ENCODE results near the gene GALNT6. TPM values are rescaled to one million over a fixed set of nuclear protein-coding genes. Genes with fewer than 3 reads are reported as not detected.
"Not testable (repeated sequence)": the region's sequence is repeated elsewhere in the genome, so short reads cannot be mapped to it uniquely, and the experiment has no call there.

The GALNT6 gene
- total RNA-seq, 2 donors from 2014 or later: 8.0 to 9.7 TPM

DNA sequence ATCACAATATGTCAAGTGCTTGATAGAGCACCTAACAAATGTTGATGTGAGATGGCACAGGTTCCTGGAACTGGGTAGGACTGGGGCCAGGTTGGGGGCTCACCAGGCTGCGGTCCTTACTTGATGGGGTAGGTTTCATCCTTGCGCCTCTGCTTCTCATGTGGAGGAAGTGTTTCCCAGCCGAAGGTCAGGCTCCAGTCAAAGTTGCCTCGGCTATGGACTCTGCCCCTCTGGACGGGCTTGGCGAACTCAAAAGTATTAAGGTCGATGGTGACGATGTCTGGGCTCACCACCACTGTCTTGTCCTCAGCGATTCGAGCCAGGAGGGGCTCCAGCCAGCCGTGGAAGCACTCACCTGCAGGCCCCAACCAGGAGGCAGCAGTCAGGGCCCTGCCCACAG lies 27.2 kb downstream of the GALNT6 start:
- no peak for DNase-seq (ENCODE audit: low spot score)
- intact Hi-C loops (cut with DNase I): no loop called here

DNA sequence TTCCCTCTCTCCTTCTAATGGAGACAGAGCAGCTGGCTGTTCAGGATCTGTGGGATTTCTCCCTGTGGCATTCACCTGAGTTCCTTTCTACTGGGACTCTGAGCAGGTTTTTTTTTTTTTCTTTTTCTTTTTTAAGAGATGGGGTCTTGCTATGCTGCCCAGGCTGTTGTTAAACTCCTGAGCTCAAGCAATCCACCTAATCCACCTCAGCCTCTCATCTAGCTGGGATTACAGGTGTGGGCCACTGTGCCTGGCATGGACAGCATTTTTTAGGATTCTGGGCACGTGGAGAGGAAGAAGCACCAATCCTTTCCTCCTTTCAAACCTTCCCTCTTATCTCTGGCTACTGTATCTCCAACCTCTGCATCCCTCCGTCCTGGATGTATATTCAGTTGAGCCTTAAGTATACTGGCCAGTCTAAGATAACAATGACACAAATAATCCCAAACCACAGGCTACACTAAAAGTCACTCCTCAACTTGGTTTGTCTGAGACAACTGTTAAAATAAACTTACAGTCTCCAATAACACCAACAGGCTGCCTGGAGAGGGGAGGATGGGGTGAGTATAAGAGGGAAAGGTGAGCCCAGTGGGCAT lies 28.4 kb downstream of the GALNT6 start:
- DNase-seq (ENCODE audit: low spot score): no peak
- intact Hi-C loops (cut with DNase I): no loop called here

DNA sequence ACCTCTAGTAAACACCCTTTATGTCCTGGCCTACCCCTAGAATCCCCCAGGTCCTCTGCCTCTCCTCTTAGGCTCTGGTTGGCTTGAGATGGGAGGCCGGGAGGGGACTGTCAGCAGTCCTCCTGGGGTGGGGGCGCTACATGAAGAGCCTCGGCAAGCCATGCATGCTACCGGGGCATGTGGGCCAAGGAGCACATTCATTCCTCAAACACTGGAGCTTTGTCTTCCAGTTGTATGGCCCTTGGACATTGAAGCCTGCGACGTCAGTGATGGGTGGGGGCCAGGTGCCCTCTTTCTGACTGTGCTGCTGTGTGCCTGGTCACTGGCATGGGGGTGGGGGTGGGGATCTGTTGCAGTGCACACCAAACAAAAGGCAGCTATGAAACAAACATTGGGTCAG lies 28.9 kb downstream of the GALNT6 start:
- intact Hi-C loops (cut with DNase I): no loop called here
- DNase-seq (ENCODE audit: low spot score): no peak

DNA sequence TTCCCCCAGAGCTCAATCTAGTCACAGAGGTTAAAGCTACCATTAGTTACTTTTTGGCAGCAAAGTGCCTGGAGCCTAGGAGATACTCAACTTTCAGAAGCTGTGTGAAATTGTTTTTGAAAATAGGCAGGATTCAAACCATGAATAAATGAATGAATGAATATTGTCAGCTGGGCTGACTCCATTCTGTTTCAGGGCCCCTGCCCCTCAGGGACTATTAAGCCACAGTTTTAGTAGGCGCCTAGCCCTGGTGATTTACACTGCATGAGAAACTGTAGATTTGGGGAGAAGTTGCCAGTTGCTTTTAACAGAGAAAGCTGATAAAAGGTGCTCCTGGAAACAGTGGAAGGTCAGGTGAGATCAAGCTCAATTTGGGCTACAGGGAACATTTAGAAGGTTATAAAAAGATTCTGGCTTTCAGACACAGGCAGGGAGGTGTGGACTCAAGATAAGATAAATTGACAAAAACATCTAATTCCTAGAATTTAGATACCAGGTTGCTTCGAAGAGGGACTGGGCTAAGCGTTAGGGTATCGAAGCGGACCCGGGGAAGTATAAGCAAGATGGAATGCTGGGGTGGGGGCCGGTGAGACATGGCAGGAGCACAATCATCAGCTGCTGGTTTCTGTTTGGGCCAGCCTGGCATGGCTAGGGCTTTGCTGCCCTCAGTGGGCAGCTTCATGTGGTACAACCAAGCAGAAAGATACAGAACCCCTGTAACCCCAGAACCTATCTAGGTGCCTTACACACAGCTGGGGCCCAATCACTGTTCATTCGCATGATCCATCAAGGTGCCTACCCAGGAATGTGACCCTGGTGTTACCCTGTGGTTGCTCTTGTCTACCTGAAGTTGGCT lies 29.8 kb downstream of the GALNT6 start:
- DNase-seq (ENCODE audit: low spot score): no peak
- intact Hi-C loops (cut with DNase I): no loop called here

DNA sequence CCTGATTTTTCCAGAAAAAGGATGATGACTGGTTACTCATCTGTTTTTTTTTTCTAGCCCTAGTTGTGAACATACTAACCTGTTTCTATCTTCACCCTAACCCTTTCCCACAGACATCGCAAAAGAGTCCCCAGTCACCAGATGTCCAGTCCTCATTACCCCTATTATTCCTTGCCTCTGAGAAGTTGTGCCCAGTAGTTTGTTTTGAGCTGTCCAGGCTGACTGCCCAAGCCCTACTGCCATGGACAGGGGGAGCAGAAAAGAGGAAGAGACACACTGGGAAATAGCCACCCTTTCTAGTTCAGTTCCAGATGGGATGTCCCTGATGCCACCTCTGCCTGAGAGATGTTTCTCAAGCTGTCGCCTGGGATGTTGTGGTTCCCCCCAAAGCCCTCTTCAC lies 30.9 kb downstream of the GALNT6 start:
- intact Hi-C loops (cut with DNase I): no loop called here
- no peak for DNase-seq (ENCODE audit: low spot score)

DNA sequence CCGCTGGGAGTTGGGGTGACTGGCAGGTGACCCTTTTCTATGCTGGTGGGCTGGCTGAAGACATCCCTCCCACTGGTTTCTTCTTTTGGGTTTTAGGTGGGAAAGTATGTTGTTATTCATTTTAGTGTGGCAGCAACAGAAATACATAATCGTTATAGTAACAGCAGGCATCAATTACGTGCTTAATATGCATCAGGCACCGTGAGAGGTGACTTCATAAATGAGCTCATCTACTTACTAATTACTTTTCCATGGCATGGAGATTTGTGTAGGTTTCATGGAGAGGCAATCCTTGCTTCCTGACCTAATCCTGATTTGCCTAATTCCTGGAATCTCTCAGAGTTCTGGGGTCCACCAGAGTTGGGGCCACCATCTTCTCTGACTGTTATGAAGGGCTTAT lies 31.4 kb downstream of the GALNT6 start:
- DNase-seq (ENCODE audit: low spot score): no peak
- intact Hi-C loops (cut with DNase I): no loop called here

DNA sequence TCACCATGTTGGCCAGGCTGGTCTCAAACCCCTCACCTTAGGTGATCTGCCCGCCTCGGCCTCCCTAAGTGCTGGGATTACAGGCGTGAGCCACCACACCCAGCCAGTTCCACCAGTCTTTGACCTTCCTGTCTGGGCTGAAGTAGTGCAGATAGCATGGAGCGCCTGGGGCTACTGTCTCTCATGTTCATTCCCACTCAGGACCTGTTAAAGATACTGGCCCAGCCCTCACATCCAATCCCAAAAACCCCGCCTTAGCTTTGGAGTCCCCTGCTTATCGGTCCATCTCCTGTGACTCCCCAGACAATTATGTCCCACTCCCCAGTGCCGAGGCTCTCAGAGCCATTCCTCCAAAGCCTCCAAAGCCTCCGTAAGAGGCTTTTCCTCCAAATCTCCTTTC lies 32.7 kb downstream of the GALNT6 start:
- intact Hi-C loops (cut with DNase I): no loop called here
- no peak for DNase-seq (ENCODE audit: low spot score)

DNA sequence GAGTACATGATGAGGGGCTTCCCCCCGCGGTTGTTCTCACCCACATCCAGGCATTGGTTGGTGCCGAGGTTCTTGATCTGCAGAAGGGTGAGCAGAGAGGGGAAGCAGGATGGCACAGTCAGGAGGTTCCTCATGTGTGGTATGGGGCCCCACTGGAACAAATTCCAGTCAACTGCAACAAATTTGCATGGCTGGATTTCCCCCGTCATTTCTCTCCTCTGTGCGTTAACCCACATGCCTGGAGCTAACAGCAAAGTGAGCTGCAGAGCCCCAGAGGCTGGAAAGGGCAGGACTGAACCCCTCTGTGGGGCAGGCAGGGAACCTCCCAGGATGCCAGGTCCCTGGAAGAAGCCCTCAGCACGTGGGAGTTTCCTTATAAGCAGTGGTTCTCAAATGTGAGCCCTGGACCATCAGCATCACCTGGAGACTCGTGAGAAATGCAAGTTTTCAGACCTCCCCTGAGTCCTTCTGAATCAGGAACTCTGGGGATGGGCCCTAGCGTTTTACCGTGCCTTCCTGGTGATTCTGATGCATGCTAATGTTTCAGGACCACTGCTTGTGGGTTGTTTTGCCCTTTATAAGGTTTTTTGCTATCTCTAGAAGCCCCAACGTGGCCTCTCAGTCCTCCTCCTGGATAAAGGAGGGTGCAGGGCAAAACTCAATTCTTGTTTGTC lies 33.7 kb downstream of the GALNT6 start:
- DNase-seq (ENCODE audit: low spot score): no peak
- intact Hi-C loops (cut with DNase I): no loop called here

DNA sequence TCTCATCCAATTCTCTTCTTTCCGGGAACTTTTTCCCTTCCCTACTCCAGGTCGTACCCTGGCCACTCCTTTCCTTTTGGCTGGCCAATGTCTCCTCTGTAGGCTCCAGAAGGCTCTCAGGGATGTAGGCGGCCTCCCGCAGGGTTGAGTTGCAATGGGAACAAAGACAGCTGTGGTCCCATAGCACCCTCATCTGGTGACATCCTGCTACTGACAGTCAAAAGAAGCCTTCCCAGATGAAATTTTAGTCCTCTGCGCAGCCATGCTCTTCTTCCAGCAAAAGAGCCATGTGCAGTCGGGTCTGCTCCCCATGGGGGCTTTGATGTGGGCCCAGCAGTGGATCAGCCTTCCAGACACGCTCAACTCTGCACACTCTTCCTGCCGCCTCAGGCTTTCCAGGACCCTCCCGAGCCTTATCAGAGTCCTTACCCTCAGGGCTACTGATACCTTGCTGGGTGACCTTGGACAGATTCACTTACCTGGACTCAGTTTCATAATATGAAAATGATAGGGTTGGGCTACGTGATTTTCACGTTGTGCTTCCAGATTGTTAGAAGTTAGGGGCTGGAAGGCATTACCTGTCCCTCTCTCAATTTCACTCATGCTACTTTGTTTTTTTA lies 39.2 kb downstream of the GALNT6 start:
- intact Hi-C loops (cut with DNase I): no loop called here
- DNase-seq (ENCODE audit: low spot score): no peak

DNA sequence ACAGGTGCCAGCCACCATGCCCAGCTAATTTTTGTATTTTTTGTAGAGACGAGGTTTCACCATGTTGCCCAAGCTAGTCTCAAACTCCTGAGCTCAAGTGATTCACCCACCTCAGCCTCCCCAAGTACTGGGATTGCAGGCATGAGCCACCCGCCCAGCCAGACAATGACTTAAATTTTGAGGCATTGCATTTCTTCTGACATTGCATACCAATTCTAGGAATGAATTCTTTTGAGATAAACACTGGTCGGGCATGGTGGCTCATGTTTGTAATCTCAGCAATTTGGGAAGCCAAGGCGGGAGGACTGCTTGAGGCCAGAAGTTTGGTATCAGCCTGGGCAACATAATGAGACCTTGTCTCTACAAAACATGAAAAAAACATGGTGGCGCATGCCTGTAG lies 42.2 kb downstream of the GALNT6 start:
- no peak for DNase-seq (ENCODE audit: low spot score)
- intact Hi-C loops (cut with DNase I): no loop called here

DNA sequence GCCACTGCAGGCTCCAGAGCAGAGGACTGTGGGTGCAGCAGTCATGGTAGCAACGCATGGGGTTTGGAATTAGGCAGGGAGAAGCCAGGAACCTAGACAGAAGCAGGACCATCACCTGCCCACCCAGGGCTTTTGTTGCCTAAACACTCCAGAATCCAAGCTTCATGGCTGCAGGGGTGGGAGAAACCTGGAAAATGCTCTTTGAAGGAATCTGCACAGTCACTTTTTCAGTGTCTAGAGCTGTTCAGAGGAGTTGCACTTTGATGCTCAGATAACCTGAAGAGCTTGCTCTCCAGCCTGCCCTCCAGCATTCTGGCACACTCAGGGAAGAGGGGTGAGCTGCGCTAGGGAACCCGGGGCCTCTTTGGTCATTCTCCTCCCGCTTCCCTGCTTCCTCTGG lies 43.1 kb downstream of the GALNT6 start:
- no peak for DNase-seq (ENCODE audit: low spot score)
- intact Hi-C loops (cut with DNase I): no loop called here

DNA sequence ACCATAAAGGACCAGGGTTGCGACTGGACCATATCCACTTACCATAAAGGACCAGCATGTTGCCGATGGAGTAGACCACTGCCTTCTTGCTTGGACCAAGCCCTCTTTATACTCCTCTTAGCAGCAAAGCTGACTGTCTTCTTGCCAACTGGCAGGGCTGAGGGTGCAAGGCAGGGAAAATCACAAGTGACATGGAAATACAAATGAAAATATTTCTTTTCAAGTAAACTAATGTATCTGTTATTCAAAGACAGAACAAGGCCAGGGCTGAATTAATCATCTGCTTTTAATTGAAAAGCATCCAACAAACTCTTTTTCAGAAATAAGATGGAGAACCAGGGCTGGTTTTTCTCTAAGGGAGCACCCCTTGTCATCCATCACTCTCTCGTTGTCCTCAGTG lies 44.6 kb downstream of the GALNT6 start, which contains the start of gene CELA1:
Gene CELA1 (minus strand): TSS at position 99 of the 400 bp plus-strand sequence. CDS start 41 bp downstream, at position 58.
- intact Hi-C loops (cut with DNase I): no loop called here
- no peak for DNase-seq (ENCODE audit: low spot score)

DNA sequence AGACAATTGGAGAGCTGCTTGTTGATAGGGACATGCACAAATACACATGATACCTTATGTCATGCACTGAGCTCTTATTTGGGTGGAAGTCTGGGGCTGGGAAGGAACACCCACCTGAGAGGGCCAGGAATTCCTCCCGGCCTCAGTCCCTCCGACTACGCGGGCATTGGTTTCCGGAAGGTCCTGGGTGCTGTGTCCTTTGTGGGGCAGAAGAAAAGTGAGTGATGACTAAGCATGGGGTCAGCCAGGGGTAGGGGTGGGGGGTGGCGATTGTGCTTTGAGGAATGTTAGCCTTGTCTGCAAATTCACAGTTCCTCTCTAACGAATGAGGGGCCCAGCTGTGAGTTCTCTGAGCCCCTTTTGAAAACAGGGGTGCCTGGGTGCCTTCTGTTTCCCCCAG lies 45.5 kb downstream of the GALNT6 start:
- no peak for DNase-seq (ENCODE audit: low spot score)
- intact Hi-C loops (cut with DNase I): no loop called here

DNA sequence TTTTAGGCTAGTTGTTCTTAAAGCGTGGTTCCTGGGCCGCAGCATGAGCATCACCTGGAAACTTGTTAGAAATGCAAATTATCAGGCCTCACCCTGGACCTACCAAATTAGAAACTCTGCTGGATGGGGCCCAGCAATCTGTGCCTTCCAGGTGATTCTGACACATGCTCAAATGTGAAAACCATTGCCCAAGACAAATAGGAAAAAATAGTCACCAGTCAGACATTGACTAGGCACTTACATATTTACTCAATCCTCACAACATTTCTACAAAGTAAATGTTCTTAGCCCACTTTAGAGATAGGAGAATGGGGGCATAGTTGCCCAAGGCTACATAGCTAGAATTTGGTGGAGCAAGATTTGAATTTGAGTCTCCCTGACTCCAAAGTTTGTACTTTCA lies 48.0 kb downstream of the GALNT6 start:
- intact Hi-C loops (cut with DNase I): no loop called here
- no peak for DNase-seq (ENCODE audit: low spot score)

DNA sequence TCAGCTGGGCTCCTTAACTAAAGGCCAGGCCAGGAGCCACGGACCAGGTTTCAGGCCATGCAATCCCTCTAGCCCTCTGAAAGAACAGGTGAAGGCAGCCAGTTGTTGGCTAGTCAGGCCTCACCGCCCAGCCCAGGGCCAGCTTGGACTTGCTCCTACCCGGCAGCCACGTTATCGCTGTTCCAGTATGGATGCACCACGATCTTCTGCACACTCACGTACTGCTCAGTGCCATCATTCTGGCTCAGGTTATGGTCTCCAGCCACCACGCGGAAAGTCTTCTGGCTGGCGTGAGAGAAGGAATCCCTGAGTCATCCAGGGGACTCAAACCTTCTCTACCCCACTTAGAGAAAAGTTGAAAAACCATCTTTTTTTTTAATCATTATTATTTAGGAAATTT lies 48.8 kb downstream of the GALNT6 start:
- intact Hi-C loops (cut with DNase I): no loop called here
- DNase-seq (ENCODE audit: low spot score): no peak

DNA sequence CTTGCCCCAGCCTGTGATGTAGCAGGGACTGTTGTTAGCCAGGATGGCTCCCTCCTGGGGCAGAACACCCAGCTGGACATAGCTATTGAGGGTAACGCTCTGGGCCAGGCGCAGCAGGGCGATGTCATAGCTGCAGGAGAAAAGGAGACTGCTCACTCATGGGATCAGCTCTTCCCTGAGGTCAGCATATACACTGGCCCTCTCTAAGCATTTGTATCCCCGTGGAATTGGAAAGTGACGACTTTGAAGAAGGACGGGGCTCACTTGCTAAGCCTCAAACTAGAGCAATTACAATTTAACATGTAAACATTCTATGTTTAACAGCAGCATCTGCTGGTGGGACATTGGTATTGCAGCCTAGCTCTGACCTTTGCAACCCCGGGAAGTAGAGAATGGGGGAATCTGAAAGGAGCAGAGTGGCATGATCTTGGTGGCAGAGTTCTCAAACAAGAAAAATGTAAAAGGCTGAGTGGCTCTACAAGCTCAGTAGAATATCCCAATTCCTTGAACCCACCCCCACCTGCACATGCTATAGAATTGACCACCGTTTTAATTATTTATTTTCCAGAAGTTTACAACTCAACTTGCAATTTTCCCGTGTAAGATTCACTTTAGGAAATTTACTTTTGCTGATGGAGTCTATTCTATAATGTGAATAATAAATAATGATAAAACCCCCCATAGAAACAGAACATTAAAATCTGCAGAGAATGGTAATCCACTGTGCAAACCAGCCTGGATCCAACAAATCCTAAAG lies 49.8 kb downstream of the GALNT6 start:
- intact Hi-C loops (cut with DNase I): no loop called here
- no peak for DNase-seq (ENCODE audit: low spot score)

DNA sequence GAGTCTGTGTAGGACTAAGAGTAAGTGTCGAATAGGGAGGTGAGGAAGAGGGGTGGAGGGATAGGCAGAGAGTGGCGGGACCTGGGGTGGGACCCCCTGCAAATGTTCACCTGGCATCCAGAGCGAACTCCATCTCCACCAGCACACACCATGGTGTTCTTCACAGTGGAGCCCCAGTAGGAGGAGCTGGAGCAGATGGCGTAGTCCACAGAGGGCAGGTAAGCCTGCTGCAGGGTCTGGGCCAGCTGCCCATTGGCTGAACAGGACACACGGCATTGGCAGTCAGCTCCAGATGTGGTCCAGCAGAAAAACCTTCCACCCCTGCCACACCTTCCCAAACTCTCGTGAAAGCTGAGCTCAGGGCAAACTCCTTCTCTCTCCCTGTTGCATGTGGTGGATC lies 51.5 kb downstream of the GALNT6 start:
- DNase-seq (ENCODE audit: low spot score): no peak

DNA sequence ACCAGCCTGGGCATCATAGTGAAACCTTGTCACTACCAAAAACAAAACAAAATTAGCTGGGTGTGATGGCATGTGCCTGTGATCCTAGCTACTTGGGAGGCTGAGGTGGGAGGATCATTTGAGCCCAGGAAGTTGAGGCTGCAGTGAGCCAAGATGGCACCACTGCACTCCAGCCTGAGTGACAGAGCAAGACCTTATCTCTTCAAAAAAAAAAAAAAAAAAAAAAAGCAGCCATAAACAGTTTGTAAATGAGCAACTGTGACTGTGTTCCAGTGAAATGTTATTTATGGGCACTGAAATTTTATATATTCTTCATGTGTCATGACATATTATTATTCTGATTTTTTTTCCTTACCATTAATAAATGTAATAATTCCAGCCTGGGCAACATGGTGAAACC lies 53.9 kb downstream of the GALNT6 start:
- DNase-seq (ENCODE audit: low spot score); intact Hi-C loops (cut with DNase I): not testable (repeated sequence)

More for the DNA sequence above, 51.5 kb downstream of the GALNT6 start:
- intact Hi-C loops (cut with DNase I): no loop called here

DNA sequence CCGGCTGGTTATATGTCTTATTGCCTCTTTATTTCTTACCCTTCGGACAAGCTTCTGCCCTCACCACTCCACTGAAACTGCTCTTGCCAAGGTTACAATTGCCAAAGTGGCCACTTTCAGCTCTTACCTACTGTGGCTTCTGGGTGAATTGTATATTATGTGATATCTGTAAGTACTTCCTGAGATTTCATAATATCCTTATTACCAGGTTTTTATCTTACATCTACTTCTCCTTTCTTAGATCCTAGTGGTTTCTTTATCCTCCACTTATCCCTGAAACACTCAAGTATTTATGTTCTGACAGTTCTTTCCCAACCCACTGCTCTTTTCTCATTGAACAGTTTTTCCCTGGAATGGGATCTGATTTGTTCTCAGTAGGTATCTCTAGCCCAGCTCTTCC lies 55.3 kb downstream of the GALNT6 start:
- no peak for DNase-seq (ENCODE audit: low spot score)
- intact Hi-C loops (cut with DNase I): no loop called here
